Raji (cell line): ENCODE measurements around the gene PDE11A.

Experiments used
- POLR2A ChIP-seq: IDR thresholded peaks from 2 replicates; pipeline ENCODE4 v1.6.1; 2011; ENCODE audit warnings: low read depth, low read length, control low read depth; ENCODE audit not compliant: insufficient read depth

The PDE11A gene

DNA sequence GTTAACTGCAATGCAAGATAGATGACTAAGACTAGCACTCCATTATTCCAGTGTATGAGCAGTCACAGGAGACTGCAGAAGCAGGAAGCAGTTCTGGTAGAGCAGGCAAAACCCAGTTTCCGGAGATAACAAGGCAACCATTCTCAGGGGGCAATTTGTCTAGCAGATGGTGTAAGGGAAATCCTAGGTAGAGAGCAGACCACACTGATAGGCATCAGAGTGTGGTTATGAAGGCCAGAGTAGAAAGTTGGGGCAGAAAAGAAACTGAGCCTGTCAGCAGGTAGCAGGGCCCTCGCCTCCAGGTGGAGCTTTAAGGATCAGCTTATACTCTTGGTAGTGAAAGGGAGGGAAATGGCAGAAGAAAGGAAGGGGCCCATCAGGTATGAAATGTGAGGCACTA, 164.4 kb downstream of the PDE11A start:
- no peak for TF ChIP-seq POLR2A

DNA sequence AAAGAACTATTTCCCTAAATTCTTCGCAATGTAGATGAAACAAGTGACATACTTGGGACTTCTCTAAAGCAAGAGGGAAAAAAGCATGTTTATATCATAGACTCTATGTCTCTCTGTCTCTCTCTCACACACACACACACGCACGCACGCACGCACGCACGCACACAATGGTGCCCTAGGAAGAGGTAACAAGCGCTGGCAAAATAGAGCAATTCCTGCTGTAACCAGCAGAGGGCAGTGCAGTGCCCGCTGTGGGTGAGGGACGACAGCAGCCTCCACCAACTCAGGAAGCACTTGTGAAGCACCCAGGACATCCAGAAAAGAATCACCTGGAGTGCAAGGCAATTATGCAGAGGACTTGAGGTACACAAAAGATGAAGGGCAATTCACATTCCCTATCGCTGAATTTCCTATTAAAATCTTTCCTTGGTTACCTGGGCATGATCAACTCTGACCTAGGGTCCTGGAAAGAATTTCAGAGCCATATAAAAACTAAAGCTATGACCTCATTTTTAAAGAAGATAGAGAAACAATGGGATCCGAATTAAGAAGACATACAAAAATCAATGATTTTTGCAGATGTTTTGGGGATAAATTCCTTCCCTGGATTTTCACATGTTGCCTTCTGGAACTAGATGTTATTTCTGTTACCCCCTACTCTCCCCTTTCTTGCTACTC, 166.4 kb downstream of the PDE11A start:
- TF ChIP-seq POLR2A: no peak

DNA sequence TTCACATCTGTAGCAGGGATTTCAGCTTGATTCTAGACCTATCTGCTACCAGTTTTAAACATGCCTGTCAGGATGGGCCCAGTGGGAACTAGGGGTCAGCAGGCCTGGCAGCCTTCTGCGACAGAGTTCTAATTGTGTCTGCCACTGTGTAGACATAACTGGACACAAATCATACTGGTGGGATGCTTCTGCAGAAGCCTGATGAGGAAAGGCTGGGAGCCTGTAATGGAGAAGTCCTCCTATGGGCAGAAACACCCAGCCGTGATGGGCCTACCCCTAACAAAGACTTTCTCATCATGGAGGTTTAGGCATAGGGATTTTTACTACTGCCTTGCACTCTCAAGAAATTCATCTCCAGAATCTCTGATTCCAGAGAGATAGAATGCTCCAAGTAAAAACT, 166.9 kb downstream of the PDE11A start:
- no peak for TF ChIP-seq POLR2A

DNA sequence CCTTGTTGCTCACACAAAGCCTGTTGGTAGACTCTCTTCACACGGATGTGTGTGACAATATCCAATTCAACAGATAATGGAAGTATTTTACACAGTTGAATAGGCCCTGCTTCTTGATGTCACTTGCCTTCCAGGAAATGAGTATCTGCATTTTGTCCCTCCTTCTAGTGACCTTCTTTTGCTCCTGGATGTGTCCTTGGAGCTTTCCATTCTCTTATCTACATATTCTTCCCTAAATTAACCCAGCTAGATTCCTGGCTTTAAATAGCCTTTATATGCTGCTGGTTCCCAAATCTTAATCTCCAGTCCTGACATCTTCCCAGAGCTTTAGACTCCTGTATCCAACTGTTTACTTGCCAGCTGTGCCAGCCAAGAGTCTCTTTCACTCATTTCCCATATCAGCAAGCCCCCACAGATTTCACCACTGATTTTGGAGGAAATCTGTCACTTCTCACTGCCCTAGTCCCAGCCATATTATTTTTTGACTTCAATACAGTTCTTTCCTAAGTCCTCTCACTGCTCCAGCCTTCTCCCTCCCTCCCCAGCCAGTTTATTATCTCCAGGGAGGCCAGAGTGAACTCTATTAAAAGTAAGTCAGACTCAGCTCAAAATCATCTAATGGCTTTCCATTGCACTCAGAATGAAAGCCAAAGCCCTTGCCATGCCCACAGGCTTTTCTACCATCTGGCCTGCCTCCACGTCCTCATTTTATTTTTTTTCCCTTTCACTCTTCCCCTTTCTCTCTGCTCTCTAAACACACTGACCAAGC, 170.0 kb downstream of the PDE11A start:
- no peak for TF ChIP-seq POLR2A

DNA sequence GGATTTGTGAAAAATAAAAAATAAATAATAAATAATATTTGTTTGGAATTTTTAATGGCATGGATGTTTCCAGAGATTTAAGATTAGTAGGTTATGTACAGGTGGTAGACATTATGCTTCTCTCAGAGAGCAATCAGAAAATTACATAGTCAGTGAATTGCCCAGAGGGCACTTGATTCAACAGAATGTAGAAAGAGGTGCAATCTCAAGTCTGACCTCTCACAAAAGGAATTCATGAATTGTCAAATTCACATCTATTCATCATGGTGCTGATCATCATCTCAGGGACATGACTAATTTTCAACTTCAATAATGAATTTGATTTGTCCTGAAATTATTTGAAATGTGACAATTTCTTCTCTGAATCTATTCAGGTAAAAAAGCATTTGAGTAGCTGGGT, 172.5 kb downstream of the PDE11A start:
- TF ChIP-seq POLR2A: no peak

DNA sequence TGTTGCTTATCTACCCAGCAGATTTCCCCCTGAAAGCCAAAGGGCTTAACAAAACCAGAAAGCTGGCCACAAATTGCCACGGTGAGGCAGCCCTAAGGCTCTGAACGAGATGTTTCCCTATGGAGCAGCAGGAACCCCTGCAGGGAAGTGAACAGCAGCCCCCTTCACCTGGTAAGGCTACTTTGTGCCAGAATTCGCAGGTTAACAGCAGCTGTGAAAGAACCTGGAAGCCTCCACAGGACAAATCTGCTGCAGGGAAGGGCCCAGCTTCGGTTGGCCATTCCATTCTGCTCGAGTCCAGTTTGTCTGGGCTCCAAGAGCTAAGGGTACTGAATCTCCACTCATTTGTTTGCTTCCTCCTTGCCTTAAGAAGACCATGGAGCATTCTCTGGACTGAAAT, 175.3 kb downstream of the PDE11A start:
- TF ChIP-seq POLR2A: no peak

DNA sequence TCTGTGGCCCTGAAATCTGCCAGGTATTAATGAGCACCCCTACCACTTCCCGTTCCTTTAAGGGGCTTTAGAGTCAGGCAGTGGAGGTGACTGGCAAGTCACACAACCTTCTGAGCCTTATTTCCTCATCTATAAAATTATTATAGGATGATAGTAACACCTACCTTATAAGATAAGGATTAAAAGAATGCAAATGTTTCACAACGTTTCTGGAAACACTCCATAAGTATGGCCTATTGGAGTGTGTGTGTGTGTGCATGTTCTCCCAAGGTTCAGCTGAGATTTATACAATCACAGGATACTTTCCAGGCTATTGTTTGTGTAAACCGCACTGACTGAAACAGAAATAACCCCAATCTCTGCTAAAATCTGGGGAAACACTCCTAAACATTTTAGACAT, 176.0 kb downstream of the PDE11A start:
- no peak for TF ChIP-seq POLR2A

DNA sequence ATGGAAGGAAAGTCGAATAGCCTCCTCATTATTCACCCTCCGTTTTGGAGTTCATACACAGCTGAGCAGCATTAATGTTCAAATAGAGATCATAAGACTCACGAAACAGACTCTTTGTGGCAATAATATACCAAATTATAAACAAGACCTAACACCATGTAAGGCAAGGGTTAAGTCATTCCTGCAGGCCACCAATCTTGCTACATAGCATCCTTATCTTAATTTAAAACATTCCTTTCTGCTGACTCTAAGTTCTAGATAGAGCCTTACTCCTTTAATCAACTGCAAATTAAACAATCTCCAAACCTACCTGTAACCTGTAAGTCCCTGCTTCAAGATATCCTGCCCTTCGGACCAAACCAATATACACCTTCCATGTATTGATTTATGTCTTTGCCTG, 178.0 kb downstream of the PDE11A start:
- no peak for TF ChIP-seq POLR2A

DNA sequence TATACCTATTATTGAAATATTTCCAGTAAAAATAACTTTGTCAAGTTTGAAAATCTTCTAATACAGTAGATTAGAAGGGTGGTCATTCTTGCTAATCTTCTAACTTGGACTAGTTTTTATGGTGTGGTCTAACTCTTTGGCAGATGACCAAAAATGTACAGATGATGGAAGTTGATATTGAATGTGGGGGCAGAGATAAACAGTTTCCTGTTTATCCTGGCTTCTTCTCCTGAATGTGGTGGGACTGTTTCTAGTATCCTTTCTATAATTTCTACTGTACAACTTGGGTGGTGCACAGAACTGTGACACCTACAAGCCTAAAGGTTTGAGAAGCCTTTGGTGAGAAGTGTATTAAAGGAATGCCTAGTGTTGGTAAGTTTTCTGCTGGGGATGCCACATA, 178.7 kb downstream of the PDE11A start:
- no peak for TF ChIP-seq POLR2A

DNA sequence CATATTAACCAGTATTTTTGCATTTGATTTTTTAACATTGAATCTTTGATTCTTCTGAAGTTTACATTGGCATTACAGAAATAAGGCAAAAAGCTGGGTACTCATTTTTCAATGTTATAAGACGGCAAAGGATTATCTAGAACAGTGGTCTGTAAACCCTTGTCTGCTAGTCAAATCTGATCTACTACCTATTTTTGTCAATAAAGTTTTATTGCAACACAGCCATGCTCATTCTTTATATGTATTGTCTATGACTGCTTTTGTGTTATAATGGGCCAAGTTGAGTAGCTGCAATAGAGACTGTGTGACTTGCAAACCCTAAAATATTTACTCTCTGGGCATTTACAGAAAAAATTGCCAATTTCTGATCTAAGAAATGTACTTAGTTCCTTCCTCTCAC, 181.0 kb downstream of the PDE11A start:
- TF ChIP-seq POLR2A: no peak

DNA sequence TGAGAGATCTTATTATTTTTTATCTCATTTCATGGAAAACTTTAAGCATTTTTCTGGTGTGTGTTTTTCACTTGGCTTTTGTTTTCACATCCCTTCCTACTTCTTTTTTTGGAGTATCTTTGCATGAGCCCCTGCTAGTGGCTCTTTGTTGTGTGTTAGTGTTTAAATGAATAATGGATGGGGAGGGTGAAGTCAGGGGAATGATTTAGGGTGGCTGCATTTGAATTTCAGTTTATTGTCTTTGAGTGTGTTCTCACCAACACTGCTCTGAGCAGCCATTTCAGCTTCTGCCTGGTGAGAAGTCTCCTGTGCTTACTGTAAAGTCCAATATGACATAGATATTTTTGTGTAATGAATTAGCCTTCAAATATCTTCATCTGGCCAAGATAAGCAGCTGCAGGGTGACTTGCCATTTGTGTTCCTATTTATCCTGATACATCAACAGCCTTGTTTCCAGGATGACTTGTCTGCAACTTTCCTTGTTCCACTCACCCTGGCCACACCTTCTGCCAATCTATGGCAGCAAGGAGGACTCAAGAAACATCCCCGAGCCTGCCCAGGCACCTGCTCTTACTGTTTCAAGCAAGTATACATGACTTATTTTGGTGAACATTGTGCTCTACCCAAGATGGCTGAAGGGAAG, 182.6 kb downstream of the PDE11A start:
- TF ChIP-seq POLR2A: no peak

DNA sequence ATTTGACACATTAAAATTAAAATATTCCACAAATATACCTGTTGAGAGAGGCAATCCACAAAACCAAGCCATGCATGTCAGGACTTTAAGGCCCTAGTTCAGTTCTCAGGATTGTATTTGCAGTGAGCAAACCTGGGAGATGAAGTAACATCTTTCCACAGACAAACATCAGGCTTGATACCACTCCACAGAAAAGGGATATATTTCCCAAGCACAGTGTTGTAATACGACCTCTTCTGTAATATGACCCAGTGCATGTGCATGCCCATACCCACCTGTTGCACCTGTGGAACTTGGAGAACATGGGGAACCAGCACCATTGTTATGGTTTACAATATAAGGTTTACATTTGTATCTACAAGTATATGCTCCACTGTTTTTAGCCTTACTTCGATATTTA, 184.0 kb downstream of the PDE11A start:
- no peak for TF ChIP-seq POLR2A

DNA sequence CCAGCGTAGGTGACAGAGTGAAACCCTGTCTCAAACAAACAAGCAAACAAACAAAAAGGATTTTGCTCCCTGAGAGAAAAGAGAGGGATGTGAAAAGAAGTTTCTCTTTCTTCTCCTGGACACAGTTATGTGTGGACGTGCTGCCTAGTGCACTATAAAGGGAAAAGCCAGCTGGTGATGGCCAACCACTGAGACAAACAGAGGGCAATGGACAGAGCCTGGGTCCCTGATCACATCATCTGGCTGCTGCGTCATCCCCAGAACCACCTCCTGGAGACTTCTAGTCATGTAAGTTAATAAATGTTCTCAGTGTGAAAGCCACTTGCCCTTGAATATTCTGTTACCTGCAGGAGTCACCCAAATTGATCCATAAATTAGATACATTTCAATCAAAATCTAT, 184.9 kb downstream of the PDE11A start:
- no peak for TF ChIP-seq POLR2A

DNA sequence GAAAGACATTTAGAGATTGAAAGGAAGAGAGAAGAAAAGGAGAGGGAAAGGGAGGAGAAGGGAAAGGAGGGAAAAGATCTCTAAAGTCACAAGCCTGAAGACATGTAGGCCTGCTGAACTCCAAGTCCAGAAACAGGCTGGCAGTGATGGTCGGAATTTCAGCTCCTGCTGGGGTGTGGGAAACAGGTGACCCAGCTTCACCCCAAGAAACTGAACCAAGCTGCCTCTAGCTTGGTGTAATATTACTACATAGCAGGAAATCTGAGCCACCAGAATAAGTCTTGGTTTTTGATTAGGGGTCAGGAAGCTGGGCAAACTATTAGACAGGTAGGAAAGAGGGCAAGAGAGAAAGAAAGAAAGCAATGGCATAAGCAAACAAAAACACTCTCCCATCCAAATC, 185.8 kb downstream of the PDE11A start:
- no peak for TF ChIP-seq POLR2A

DNA sequence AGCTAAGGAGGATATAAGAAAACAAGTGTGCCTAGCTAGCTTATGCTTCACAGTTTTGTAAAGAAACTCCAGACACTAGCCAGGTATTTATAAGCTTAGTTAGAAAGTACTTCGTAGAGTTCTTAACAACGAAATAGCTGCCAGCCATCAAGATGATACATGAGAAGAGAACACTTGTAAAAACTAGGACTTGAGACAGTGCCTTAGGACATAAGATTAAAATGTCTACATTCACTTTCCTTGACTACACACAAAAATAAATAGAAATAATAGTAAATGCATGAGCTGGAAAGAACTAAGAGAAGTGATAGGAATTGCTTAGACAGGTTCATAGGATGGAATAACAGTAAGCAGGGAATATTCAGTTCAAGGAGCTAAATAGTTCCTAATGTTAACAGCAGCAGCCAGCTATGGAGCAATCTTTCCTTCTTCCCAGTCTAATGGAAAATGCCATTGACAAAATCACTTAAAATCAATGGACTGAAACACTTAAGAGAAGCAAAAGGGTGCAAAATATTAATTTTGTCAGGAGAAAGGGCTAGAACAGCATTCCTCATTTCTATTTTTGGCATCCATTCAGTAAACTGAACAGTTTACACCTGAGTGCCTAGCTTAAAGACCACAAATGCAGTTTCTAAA, 186.6 kb downstream of the PDE11A start:
- no peak for TF ChIP-seq POLR2A

DNA sequence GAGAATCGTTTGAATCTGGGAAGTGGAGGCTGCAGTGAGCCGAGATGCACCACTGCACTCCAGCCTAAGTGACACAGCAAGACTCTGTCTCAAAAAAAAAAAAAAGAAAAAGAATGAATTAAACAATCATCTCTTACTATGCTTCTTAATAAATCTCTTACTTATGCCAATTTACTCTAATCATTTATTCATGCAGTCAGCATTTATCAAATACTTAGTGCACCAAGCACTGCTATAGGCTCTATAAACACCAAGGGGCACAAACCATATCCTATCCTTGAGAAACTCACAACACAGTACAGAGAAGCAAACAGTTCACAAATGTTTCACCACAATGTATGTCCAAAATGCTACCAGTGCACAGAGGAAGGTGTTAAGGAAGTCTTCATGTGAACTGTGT, 189.4 kb downstream of the PDE11A start:
- no peak for TF ChIP-seq POLR2A
